RCC 7860 (cell line): ENCODE measurements around the gene SSBP4.
A peak's percentile ranks its signal among the peaks of the same experiment; 100 is the strongest.

Source experiments
- DNase-seq: peaks from one replicate; pipeline ENCODE4 v3.0.0-alpha.2; 2015; ENCODE audit warnings: low spot score
- FAIRE-seq: peaks from 2 replicates; lab custom pipeline; 2012; peaks lifted over from hg19 to GRCh38; lab: Jason Lieb, UNC

SSBP4 gene

DNA sequence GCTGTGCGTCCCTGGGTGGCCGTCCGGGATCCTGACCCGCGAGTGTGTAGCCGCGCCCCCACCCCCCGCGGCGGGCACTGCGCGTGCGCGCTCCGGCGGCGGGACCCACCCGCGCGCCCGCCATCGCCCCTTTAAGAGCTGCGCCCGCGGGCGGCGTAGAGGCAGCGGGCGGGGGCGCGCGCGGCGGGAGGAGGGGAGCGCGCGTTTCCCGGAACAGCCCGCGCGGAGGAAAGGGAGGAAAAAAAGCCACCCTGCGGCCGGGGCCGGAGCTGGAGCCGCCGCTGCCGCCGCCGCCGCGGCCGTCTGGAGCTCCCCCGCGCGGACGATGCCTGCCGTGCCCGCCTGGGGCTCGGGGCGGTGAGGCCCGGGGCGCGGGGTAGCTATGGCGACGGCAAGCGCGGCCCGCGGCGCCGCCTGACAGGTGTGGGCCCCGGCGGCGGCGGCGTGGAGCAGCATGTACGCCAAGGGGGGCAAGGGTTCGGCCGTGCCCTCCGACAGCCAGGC, at the start of gene SSBP4:
Gene SSBP4, plus strand, starts transcription at position 204 of the 504 bp plus-strand sequence. Its CDS starts 251 bp downstream, at position 455.
- FAIRE-seq (no peak), DNase-seq (peak; percentile 54)

DNA sequence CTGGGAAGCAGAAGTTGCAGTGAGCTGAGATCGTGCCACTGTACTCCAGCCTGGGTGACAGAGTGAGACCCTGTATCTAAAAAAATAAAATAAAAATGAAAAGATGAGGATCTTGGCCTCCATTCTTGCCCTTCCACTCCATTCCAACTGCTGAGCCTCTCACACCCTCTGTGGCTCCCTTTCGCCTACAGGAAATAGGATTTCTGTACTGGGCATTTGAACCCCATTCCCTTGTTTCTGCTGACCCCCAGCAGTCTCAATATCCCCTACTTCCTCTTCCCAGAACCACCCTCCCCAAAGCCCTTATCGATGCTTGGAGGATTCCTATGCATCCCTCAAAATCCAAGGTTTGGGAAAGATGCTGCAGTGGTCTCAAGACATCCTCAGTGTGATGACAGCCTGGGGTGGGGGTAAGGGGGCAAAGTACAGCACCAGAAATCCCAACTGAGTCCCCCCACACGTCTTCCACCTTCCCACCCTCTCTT, 45.7 kb upstream of the SSBP4 start:
- no peak for DNase-seq
- no peak for FAIRE-seq

DNA sequence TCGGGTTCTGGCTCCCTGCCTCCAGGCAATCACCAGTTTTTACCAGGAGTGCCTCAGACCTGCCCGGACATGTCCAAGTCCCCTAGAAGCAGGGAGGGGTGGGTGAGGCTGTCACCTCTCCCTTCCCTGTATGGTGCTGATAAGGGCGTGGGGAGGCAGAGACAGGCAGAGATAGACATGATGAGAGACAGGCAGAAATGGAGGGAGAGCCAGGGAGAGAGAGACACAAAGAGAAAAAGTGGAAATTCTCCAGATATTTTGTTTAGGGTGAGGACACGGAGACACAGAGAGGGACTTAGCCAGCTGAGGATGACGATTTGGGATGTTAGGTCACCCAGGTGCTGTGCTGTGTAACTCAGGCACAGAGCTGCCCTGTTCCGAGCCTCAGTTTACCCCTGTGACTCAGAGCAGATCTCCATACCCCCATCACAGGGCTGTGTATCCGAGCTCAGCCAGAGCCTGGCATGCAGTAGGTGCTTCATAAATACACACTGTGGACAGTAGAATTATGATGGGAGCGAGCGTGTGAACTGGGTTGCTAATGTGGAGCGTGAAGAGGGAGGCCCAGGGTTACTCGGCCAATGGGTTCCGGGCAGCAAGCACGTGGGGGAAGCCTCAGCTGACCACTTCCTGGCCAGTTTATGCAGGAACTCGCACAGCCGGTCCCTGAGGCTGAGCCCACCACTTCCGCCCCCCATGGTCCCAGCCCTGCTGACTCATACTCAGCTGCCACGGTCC, 45.1 kb upstream of the SSBP4 start:
- FAIRE-seq = peak; percentile 62
- peak; percentile 95 for DNase-seq

DNA sequence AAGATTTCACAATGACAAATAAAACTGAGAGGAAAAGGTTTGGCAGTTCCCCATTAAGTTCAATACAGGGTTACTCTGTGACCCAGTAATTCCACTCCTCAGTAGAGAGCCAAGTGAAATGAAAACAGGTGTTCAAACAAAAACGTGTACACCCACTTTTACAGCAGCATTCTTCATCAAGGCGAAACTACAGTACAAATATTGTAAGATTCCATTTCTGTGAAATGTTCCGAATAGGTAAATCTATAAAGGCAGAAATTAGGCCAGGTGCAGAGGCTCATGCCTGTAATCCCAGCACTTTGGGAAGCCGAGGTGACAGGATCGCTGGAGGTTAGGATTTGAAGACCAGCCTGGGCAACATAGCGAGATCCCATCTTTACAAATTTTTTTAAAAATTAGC, 42.2 kb upstream of the SSBP4 start:
- no peak for FAIRE-seq
- no peak for DNase-seq

DNA sequence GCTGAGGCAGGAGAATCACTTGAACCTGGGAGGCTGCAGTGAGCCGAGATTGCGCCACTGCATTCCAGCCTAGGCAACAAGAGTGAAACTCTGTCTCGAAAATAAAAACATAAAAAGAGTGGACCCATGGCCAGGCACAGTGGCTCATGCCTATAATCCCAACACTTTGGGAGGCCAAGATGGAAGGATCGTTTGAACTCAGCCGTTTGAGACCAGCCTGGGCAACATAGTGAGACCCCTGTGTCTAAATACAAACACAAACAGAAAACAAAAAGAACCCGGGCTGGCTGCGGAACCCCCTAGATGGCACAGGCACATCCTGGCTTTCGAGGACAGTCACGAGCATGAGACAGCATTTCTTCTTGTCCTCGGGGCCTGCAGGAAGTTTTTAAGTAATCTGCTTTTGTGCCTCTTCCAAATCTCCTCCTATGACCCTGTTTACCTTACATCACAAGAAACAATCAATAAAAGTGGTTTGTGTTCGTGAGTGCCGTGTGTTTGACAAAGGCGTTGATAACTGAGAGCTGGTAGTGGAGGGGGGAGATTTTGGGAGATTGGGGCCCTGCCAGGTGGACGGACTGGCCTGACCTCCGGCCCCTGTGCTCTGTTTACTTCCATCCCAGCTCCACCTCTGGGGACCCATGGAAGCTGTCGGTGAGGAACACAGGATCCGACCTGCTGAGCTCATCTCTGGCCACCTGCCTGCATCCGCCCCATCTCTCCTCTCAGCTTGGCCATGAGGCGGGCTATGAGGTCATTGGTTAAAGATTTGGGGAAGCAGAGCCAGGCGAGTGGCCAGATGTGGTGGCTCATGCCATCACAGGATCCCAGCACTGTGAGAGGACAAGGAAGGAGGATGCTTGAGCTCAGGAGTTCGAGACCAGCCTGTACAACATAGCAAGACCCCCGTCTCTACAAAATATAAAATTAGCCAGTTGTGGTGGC, 39.1 kb upstream of the SSBP4 start:
- no peak for FAIRE-seq

DNA sequence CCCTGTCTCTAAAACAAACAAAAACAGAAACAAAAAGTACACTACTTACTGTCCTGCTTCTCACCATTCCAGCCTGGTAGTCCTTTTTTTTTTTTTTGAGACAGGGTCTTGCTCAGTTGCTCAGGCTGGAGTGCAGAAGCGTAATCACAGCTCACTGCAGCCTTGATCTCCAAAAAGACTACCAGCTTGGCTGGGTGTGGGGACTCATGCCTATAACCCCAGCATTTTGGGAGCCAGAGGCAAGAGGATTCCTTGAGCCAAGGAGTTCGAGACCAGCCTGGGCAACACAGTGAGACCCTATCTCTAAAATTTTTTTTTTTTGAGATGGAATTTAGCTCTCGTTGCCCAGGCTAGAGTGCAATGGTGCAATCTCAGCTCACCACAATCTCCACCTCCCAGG, 38.4 kb upstream of the SSBP4 start:
- no peak for DNase-seq
- FAIRE-seq = no peak

More for the DNA sequence above, 39.1 kb upstream of the SSBP4 start:
- DNase-seq = peak; percentile 82

DNA sequence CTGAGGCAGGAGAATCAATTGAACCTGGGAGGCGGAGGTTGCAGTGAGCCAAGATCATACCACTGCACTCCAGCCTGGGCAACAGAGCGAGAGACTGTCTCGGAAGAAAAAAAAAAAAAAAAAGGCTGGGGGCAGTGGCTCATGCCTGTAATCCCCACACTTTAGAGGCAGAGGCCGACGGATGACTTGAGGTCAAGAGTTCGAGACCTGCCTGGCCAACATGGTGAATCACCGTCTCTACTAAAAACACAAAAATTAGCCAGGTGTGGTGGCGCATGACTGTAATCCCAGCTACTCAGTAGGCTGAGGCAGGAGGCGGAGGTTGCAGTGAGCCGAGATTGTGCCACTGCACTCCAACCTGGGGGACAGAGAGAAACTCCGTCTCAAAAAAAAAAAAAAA, 35.6 kb upstream of the SSBP4 start:
- FAIRE-seq (peak; percentile 29), DNase-seq (peak; percentile 60)

DNA sequence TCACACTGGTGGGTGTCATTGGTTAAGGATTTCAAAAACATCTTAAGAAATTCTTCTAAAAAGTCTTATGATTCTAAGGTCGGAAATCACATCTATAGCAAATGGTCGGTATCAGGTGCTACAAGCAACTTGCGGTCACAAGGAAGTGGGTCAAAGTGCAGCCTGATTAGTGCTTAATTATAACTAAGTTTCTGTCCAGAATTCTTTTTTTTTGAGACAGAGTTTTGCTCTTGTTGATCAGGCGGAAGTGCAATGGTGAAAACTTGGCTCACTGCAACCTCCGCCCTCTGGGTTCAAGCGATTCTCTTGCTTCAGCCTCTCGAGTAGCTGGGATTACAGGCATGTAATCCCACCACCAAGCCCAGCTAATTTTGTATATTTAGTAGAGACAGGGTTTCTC, 34.4 kb upstream of the SSBP4 start:
- DNase-seq = no peak
- FAIRE-seq = no peak

DNA sequence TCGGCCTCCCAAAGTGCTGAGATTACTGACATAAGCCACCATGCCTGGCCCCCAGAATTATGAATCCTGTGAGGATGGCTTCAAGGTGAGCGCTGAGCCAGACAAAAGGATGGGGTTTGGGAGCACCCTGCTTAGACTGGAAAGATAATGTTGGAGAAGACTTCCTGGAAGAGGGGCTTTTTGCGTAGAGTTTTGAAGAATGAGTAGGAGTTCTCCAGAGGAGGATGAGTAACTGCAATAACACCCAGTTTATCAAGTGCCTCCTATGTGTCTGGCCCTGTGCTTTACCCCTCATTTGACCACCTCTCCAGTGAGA, 33.9 kb upstream of the SSBP4 start:
- FAIRE-seq (no peak), DNase-seq (peak; percentile 60)

DNA sequence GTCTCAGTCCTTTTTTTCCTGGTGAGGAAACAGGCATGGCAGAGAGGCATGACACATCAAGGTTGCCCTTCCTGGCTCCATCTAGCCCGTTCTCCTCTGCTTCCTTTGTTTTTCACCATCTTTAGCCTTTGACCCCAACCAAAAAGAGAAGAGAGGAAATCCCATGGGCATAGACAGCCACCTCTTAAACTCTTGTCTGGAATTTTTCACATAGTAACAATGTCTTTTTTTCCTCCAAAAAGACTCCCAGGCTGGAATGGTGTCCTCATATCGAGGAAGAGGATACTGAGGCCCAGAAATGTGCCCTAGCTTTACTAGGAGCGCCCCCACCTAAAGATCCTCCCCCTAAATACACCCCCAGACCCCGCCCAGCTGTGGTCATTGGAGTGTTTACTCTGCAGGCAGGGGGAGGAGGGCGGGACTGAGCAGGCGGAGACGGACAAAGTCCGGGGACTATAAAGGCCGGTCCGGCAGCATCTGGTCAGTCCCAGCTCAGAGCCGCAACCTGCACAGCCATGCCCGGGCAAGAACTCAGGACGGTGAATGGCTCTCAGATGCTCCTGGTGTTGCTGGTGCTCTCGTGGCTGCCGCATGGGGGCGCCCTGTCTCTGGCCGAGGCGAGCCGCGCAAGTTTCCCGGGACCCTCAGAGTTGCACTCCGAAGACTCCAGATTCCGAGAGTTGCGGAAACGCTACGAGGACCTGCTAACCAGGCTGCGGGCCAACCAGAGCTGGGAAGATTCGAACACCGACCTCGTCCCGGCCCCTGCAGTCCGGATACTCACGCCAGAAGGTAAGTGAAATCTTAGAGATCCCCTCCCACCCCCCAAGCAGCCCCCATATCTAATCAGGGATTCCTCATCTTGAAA, 33.3 kb upstream of the SSBP4 start, which contains the start of gene GDF15:
Gene GDF15, plus strand, starts transcription at position 484 of the 868 bp plus-strand sequence. Its CDS starts 32 bp downstream, at position 516.
- FAIRE-seq = no peak
- DNase-seq = peak; percentile 67

DNA sequence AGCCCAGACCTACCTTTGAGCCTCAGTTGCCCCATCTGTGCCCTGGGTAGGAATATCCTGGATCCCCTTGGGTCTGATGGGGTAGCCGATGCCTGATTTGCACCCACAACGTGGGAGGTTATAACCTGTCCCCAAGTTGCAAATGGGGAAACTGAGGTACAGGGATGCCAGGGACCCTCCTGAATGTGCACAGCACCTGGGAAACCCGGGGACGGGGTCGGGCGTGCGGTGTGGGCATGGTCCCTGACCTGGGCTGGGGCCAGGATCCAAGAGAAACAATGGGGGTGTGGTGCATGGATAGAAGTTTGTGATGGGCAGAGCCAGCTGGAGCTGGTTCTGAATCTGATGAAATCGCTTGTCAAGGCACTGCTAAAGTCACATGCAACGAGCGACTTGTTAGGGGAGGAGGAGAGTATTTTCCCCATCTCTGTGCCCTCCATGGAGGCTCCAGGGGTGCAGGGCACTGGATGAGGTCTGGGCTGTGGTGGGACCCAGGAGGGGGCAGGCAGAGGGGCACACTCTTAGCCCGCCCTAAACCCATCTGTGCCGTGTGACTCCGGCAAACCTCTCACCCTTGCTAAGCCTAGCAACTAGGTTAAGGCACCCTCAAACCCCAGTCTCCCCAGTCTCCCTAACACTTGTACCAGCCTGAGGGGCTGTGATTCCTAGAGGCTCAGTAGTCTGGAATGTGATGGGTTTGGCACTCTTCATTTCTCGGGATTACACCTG, 32.5 kb upstream of the SSBP4 start:
- DNase-seq = no peak
- FAIRE-seq = no peak

DNA sequence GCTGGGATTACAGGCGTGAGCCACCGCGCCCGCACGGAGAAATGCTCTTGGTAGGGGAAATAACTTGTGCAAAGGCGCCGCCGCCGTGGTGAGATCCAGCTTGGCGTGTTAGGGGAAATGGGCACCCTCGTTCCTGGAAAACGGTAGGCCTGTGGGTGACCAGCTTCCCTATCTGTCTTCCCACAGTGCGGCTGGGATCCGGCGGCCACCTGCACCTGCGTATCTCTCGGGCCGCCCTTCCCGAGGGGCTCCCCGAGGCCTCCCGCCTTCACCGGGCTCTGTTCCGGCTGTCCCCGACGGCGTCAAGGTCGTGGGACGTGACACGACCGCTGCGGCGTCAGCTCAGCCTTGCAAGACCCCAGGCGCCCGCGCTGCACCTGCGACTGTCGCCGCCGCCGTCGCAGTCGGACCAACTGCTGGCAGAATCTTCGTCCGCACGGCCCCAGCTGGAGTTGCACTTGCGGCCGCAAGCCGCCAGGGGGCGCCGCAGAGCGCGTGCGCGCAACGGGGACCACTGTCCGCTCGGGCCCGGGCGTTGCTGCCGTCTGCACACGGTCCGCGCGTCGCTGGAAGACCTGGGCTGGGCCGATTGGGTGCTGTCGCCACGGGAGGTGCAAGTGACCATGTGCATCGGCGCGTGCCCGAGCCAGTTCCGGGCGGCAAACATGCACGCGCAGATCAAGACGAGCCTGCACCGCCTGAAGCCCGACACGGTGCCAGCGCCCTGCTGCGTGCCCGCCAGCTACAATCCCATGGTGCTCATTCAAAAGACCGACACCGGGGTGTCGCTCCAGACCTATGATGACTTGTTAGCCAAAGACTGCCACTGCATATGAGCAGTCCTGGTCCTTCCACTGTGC, 30.9 kb upstream of the SSBP4 start:
- DNase-seq = peak; percentile 21
- FAIRE-seq = no peak

DNA sequence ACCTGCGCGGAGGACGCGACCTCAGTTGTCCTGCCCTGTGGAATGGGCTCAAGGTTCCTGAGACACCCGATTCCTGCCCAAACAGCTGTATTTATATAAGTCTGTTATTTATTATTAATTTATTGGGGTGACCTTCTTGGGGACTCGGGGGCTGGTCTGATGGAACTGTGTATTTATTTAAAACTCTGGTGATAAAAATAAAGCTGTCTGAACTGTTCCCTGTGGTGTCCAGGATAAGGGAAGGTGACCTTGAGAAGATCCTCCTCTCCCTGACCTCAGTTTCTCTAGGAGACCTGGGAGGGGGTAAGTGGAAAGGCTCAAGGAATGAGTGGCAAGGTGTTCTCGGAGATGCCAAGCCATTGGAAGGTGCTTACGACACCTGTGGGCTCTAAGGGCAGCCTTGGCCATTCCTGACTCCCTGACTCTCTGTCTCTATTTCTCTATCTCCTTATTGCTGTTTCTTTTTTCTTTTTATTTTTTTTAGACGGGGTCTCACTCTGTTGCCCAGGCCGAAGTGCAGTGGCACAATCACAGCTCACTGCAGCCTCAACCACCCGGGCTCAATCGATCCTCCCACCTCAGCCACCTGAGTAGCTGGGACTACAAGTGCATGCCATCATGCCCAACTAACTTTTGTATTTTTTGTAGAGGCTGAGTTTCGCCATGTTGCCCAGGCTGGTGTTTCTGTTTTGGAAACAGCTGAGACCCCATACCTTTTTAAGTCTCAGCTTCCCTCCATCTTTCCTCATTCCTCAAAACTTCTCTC, 30.1 kb upstream of the SSBP4 start:
- FAIRE-seq (no peak), DNase-seq (no peak)

DNA sequence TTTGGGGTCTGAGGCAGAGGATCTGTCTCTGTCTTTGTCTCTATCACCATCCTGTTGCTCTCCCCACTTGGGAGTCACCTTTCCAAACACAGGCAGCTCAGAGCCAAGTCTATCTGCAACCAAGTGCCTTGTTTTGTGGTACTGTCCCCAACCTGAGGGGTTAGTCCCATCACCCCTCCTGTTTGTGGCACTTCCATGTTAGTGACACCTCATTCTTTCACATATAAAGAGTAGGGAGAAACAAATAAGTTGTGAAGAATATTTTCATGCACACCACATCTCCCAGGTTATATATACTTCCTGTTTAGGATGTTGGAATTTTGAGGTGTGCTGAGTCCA, 29.5 kb upstream of the SSBP4 start:
- no peak for FAIRE-seq

DNA sequence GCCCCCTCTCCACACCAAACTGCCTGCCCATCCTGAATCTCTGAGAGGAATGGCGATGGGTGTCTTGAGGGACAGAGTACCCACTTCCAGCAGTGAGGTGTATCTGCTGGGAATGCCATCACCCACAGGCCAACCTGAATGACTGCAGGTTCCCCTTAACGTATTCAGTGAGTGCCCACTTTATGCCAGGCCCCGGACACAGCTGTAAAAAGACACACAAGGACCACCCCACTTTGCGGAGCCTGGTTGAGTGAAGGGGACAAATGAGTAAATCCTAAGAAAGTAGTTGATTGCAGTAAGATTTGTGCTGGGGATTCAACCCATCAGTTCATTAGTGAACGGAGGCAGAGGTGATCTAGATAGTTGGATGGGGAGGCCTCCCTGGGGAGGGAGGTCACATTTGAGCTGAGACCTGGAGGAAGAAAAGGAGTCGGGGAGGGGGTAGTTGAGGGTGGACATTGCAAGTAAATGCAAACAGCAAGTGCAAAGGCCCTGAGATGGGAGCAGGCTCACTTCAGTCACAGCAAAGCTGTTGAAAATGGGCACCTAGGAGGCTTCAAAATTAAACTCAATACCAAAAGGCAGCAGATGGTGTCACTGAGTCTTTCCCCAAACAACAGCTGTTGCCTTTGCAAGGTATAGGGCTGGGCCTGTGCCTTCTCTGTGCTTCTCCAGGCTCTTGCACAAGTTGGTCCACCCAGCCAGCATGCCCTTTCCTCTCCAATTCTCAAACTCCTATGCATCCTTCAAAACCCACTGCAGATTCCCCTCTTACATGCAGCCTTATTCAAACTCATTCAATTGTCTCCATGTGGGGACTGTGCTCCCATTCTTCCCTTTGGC, 28.9 kb upstream of the SSBP4 start:
- no peak for FAIRE-seq
- DNase-seq = no peak

More for the DNA sequence above, 29.5 kb upstream of the SSBP4 start:
- no peak for DNase-seq

DNA sequence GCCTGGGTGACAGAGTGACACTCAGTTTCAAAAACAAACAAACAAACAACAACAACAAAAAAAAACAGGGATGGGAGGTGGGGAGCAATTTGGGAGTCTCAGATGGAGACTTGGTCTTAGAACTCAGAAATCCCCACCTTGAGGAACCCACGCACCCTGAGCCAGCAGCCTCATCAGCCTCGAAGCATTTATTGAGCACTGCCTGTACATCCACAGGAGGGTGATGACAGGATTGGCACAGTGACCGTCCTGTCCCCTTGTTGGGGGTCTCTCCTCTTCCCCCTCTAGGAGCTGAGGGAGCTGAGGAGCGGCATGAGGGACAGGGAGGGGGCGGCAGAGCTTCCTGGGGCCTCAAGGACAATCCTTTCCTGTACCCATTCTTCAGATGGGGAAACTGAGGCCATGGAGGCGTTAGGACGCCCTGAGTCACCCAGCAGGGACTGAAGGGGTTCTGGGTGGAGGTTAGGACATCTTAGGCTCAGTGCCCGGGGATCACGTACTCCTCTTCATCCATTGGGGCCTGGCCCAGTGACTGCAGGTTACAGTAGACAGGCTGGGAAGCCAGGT, 27.6 kb upstream of the SSBP4 start:
- no peak for FAIRE-seq
- DNase-seq = no peak

DNA sequence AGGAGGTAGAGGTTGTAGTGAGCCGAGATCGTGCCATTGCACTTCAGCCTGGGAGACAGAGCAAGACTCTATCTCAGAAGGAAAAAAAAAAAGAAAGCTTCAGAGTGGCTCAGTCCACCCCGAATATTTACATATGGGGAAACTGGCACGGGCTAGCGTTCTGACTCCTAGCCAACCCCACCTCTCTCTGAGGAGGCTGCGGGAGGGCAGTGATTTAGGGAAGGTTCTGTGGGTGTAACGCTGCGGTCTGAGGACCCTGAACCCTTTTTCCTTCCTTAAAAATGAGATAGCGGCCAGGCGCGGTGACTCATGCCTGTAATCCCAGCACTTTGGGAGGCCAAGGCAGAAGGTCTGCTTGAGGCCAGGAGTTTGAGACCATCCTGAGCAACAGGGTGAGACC, 26.8 kb upstream of the SSBP4 start:
- DNase-seq = no peak
- FAIRE-seq = no peak
